Bronchial smooth muscle cell (primary cell): ENCODE measurements around the gene PYGL. TPM values are rescaled to one million over a fixed set of nuclear protein-coding genes. Genes with fewer than 3 reads are reported as not detected.

ENCODE experiments used
- total RNA-seq: library from RNA; depleted of rRNA; stranded (reverse); fragments of >200 nt; gene quantifications from 2 replicates; pipeline ENCODE4 v1.2.1, GENCODE V29; 2014

PYGL gene
- 37.8 and 66.0 TPM in 2 replicates for total RNA-seq

GRCh38 chr14:50943943-50944646 is at the start of gene PYGL:
Gene PYGL (minus strand): TSS chr14:50944483. CDS start chr14:50944403, 80 bp downstream.

GRCh38 chr14:50871914-50872732 is 72.2 kb downstream of the PYGL start, which contains the start of gene ABHD12B:
Gene ABHD12B (plus strand): TSS chr14:50872053. CDS start chr14:50872175, 122 bp downstream.

Other genes with a start within 250 kb of the PYGL start
- gene NIN, start 113.3 kb downstream of the PYGL start, total RNA-seq: 19.0 and 20.6 TPM in 2 replicates
- gene ABHD12B, start 72.4 kb downstream of the PYGL start, total RNA-seq: not detected in 2 replicates
- under 0.01 and 0.94 TPM in 2 replicates for gene TRIM9, start 150.6 kb upstream of the PYGL start, total RNA-seq